ENCODE measurements around the gene DGKI. TPM values are rescaled to one million over a fixed set of nuclear protein-coding genes. Genes with fewer than 3 reads are reported as not detected.

The DGKI gene
- total and polyA plus RNA-seq, 10 donors, result 0.03 to 1.0 (median 0.45) TPM

DNA sequence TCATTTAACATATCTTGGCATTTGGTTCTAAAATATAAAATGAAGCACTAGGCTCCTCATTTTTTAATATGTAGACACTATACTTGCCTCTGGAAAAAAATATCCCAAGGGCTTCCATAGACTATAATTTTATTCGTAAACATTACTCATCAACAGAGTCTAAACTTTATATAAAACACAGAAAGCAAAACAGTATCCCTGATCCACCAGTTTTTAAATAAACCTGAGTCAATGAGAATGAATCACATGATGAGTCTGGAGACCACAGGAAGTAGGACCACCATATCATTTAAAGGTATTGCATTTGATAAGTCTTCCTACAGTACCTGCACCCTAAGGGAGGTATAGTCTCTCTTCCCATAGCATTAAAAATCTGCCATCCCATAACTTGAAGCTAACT is 228.0 kb downstream of the DGKI start:
- no peaks in the 10 kb centered on the region for H3K9me3 ChIP-seq
- TF ChIP-seq POLR2AphosphoS5 (IDR thresholded peaks at IDR 0.05), result no peak
- TF ChIP-seq, protein P1, sequence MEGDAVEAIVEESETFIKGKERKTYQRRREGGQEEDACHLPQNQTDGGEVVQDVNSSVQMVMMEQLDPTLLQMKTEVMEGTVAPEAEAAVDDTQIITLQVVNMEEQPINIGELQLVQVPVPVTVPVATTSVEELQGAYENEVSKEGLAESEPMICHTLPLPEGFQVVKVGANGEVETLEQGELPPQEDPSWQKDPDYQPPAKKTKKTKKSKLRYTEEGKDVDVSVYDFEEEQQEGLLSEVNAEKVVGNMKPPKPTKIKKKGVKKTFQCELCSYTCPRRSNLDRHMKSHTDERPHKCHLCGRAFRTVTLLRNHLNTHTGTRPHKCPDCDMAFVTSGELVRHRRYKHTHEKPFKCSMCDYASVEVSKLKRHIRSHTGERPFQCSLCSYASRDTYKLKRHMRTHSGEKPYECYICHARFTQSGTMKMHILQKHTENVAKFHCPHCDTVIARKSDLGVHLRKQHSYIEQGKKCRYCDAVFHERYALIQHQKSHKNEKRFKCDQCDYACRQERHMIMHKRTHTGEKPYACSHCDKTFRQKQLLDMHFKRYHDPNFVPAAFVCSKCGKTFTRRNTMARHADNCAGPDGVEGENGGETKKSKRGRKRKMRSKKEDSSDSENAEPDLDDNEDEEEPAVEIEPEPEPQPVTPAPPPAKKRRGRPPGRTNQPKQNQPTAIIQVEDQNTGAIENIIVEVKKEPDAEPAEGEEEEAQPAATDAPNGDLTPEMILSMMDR (IDR thresholded peaks at IDR 0.05 in 8 of 11, conservative IDR thresholded peaks at IDR 0.05 in 3 of 11), result no peak
- TF ChIP-seq POLR2A (IDR thresholded peaks at IDR 0.05), result no peak
- WGBS, 5 donors, result 93 to 100% (median 97%) methylated on average over 1 of the region's 1 CpG
- intact Hi-C loops (cut with DNase I; ENCODE audit: low total_unique reads), result no loop called here
- no peaks in the 10 kb centered on the region for H3K27me3 ChIP-seq (replicated peaks in 1 of 7)
- H3K27ac ChIP-seq, result no peak overlapping the region
- no peak overlapping the region for H3K4me3 ChIP-seq
- H3K36me3 ChIP-seq, result no peaks in the 10 kb centered on the region
- DNase-seq, result no peak
- H3K4me1 ChIP-seq, result no peaks in the 10 kb centered on the region

DNA sequence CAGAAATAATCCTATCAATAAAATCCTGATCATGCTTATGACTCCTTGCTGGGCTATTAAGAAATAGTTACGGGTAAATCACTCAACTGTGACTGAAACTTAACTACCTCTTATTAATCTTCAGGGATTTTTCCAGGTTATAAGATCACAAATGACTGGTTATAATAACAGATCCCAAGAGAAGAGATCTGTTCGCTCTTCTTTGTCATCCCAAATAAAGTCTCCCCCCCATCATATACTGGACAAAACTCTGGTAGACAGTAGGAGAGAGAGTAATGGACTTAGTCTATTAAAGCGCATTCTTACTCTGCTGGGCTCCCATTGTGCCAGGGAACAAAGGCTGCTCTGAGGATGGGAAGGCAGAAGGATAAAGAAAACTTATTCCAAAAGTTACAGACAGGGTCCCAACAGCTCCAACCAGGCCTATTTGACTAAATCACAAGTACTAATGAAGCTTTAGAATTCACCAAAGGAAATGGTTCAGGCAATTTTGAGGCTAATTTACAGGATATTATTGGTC is 233.7 kb downstream of the DGKI start:
- no peak overlapping the region for H3K4me3 ChIP-seq
- peaks cover 0 to 23% (median 0%) of the 10 kb centered on the region in 7 donors for H3K27me3 ChIP-seq (replicated peaks in 1 of 7)
- intact Hi-C loops (cut with DNase I; ENCODE audit: low total_unique reads), result no loop called here
- H3K36me3 ChIP-seq, result no peaks in the 10 kb centered on the region
- WGBS, 5 donors, result 92 to 97% (median 93%) methylated on average over 3 of the region's 3 CpGs
- TF ChIP-seq, protein P1 (IDR thresholded peaks at IDR 0.05 in 8 of 11, conservative IDR thresholded peaks at IDR 0.05 in 3 of 11), result no peak
- H3K9me3 ChIP-seq, result no peaks in the 10 kb centered on the region
- no peak overlapping the region for H3K27ac ChIP-seq
- no peak for DNase-seq
- H3K4me1 ChIP-seq, result no peaks in the 10 kb centered on the region

GRCh38 chr7:137611606-137612005 is 235.2 kb downstream of the DGKI start:
- WGBS, 5 donors, result 72 to 87% (median 78%) methylated on average over 2 of the region's 2 CpGs
- H3K4me1 ChIP-seq, result no peaks in the 10 kb centered on the region
- intact Hi-C loops (cut with DNase I; ENCODE audit: low total_unique reads), result no loop called here
- H3K27me3 ChIP-seq (replicated peaks in 1 of 7), result peaks cover 0 to 23% (median 0%) of the 10 kb centered on the region in 7 donors
- H3K4me3 ChIP-seq, result no peak overlapping the region
- H3K9me3 ChIP-seq, result no peaks in the 10 kb centered on the region
- no peaks in the 10 kb centered on the region for H3K36me3 ChIP-seq
- TF ChIP-seq POLR2AphosphoS5 (IDR thresholded peaks at IDR 0.05), result no peak
- TF ChIP-seq, protein P1 (IDR thresholded peaks at IDR 0.05 in 8 of 11, conservative IDR thresholded peaks at IDR 0.05 in 3 of 11), result no peak
- no peak for TF ChIP-seq POLR2A (IDR thresholded peaks at IDR 0.05)
- no peak overlapping the region for H3K27ac ChIP-seq
- no peak for DNase-seq

DNA sequence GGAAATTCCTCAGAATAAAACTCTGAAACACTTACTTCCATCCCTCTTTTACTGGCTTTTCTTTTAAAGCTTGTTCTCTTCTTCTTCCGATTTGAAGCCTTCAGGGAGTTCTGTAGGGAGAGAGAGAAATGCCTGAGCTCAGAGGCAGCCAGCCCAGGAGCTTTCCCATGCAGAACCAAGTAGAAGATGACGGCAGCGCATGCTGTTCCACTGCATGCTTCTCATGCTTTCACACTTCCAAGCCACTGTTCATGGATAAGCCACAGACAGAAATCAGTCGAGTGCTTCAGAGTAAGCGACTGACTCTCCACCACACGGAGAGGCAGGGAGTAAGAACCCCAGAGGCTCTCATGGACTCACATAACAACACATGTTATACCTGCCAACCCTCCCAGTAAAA is 237.3 kb downstream of the DGKI start:
- WGBS, 5 donors, result 83 to 89% (median 87%) methylated on average over 6 of the region's 6 CpGs
- Histone ChIP-seq H3K4me3 (no peak overlapping the region), H3K4me1 (no peaks in the 10 kb centered on the region), H3K9me3 (no peaks in the 10 kb centered on the region), H3K27ac (no peak overlapping the region), H3K27me3 (replicated peaks in 1 of 7) (peaks cover 0 to 31% (median 0%) of the 10 kb centered on the region in 7 donors), H3K36me3 (no peaks in the 10 kb centered on the region)
- intact Hi-C loops (cut with DNase I; ENCODE audit: low total_unique reads), result no loop called here
- TF ChIP-seq POLR2AphosphoS5 (IDR thresholded peaks at IDR 0.05) (no peak), POLR2A (IDR thresholded peaks at IDR 0.05) (no peak)
- TF ChIP-seq, protein P1 (IDR thresholded peaks at IDR 0.05 in 8 of 11, conservative IDR thresholded peaks at IDR 0.05 in 3 of 11), result no peak
- no peak for DNase-seq

Measured in spleen (tissue), 11 donors.